ENCODE measurements around the gene RAB26.

- TF ChIP-seq RARB (CRISPR knock-in tag; IDR thresholded peaks at IDR 0.05) (no peak), ZFP3 (CRISPR knock-in tag; IDR thresholded peaks at IDR 0.05) (no peak), ZNF565 (CRISPR knock-in tag; conservative IDR thresholded peaks at IDR 0.05; ENCODE audit: low read depth) (no peak), TSHZ2 (CRISPR knock-in tag; IDR thresholded peaks at IDR 0.05) (no peak), ZC3H10 (CRISPR knock-in tag; IDR thresholded peaks at IDR 0.05) (no peak), PPARA (CRISPR knock-in tag; IDR thresholded peaks at IDR 0.05; ENCODE audit: borderline replicate concordance) (no peak), ZNF70 (CRISPR knock-in tag; IDR thresholded peaks at IDR 0.05) (0 out of 2 replicates have a peak, but pooled peaks have one; percentile 6), SNAI2 (CRISPR knock-in tag; IDR thresholded peaks at IDR 0.05) (no peak)
Observed at GRCh38 chr16:2147981-2148671, at the start of gene RAB26.

Data from SK-N-SH treated with all-trans-retinoic acid at 6 μM for 48 hours (cell line).